Adrenal gland (tissue), 5 donors: ENCODE measurements around the gene TST.

Experiments
- POLR2A ChIP-seq, 2 donors: fragments of 450-650 bp; IDR thresholded peaks; one replicate each; pipeline ENCODE4 v1.6.1; 2017; ENCODE audit warnings: antibody characterized with exemption in 2 of 2, mild to moderate bottlenecking in 2 of 2, moderate library complexity in 1 of 2
- TF ChIP-seq, protein P1 (sequence below), 6 experiments: fragments of 450-650 bp in 4 of 6; fragments of 200-600 bp in 2 of 6; sonication (generic) in 1 of 6; IDR thresholded peaks; 1 replicate in 5 of 6; 2 replicates in 1 of 6; pipeline versions ENCODE4 v1.5.1 to v1.8.0; 2016 to 2021; ENCODE audit warnings: antibody characterized with exemption in 6 of 6, mild to moderate bottlenecking in 2 of 6, moderate library complexity in 1 of 6
- donor health status: DM: no; HTN: no; CAD: no.

DNA sequence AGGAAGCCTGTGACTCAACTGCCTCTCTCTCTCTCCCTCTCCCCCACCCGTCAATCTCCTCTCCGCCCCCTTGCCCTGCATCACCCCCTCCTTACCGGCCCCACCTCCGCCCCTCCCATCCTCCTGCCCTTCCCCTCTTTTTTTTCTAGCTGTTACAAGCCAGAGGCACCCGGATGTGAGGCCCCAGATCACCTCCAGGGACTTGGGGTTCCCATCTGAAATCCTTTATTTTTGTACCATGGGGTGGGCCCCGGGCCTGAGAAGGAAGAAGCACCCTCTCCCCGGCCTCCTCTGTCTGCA lies 43.1 kb upstream of the TST start:
- no peak for TF ChIP-seq POLR2A (IDR thresholded peaks at IDR 0.05)
- TF ChIP-seq, protein P1, sequence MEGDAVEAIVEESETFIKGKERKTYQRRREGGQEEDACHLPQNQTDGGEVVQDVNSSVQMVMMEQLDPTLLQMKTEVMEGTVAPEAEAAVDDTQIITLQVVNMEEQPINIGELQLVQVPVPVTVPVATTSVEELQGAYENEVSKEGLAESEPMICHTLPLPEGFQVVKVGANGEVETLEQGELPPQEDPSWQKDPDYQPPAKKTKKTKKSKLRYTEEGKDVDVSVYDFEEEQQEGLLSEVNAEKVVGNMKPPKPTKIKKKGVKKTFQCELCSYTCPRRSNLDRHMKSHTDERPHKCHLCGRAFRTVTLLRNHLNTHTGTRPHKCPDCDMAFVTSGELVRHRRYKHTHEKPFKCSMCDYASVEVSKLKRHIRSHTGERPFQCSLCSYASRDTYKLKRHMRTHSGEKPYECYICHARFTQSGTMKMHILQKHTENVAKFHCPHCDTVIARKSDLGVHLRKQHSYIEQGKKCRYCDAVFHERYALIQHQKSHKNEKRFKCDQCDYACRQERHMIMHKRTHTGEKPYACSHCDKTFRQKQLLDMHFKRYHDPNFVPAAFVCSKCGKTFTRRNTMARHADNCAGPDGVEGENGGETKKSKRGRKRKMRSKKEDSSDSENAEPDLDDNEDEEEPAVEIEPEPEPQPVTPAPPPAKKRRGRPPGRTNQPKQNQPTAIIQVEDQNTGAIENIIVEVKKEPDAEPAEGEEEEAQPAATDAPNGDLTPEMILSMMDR (IDR thresholded peaks at IDR 0.05), result no peak
